Activated CD4-positive, alpha-beta T cell treated with anti-CD3 and anti-CD28 coated beads for 36 hours (primary cell): ENCODE results near the gene PTPRCAP. TPM values are rescaled to one million over a fixed set of nuclear protein-coding genes. Genes with fewer than 3 reads are reported as not detected.
"Not testable (repeated sequence)": the region's sequence is repeated elsewhere in the genome, so short reads cannot be mapped to it uniquely, and the experiment has no call there.

Experiments
- ATAC-seq: fragments of 200-7000 bp; cut with Tn5 transposase; one replicate; pipeline ENCODE4 v1.10.0; 2021; ENCODE audit warnings: mild to moderate bottlenecking, moderate library complexity
- CTCF ChIA-PET: fragments of 350-600 bp; sonication (Branson Sonifier 250); formaldehyde crosslinking; loops from one replicate; lab custom pipeline; 2021; ENCODE audit warnings: antibody characterized with exemption; lab: Charles Lee
- POLR2A ChIA-PET: fragments of 350-600 bp; sonication (Branson Sonifier 250); formaldehyde crosslinking; loops from one replicate; lab custom pipeline; 2021; ENCODE audit warnings: antibody characterized with exemption, inconsistent platforms; lab: Charles Lee
- DNase-seq: peaks from one replicate; pipeline ENCODE4 v3.0.0-alpha.2; 2020
- H3K27ac Mint-ChIP-seq: one replicate; pipeline ENCODE4 v1.8.0; 2021; ENCODE audit warnings: mixed read lengths
- H3K27me3 Mint-ChIP-seq: one replicate; pipeline ENCODE4 v1.8.0; 2021; ENCODE audit warnings: mixed read lengths
- H3K36me3 Mint-ChIP-seq: one replicate; pipeline ENCODE4 v1.8.0; 2021; ENCODE audit warnings: low read depth, mixed read lengths
- H3K4me1 Mint-ChIP-seq: one replicate; pipeline ENCODE4 v1.8.0; 2021; ENCODE audit warnings: mixed read lengths
- H3K4me3 Mint-ChIP-seq: one replicate; pipeline ENCODE4 v1.8.0; 2021; ENCODE audit warnings: mild to moderate bottlenecking, moderate library complexity, mixed read lengths
- H3K9me3 Mint-ChIP-seq: one replicate; pipeline ENCODE4 v1.8.0; 2021; ENCODE audit warnings: low read depth, mixed read lengths
- intact Hi-C, 2 experiments: fragments of 100-400 bp; cut with DNase I in 1 of 2; cut with micrococcal nuclease in 1 of 2; formaldehyde crosslinking; loops; one replicate each; pipeline versions ENCODE4 v1.14.2 to v1.15.1; 2022 to 2024; cut with DNase I, micrococcal nuclease
- total RNA-seq, 2 experiments: library from RNA; stranded (reverse); gene quantifications; one replicate each; pipeline ENCODE4 v1.2.3, GENCODE V29; 2021

PTPRCAP gene
- total RNA-seq, 2 experiments from 2014 or later: 80.1 to 83.4 TPM

GRCh38 chr11:67476692-67477091 lies 39.2 kb upstream of the PTPRCAP start:
- H3K4me1 Mint-ChIP-seq, POLR2A ChIA-PET, ATAC-seq, DNase-seq, H3K27me3 Mint-ChIP-seq, H3K27ac Mint-ChIP-seq, H3K4me3 Mint-ChIP-seq, H3K36me3 Mint-ChIP-seq, H3K9me3 Mint-ChIP-seq, intact Hi-C loops: not testable (repeated sequence)
- CTCF ChIA-PET: interaction anchor here (0.6 kb wide), 2 partner anchors 58 to 504 kb away, joined by 3 read pairs; no protein-coding TSS in a partner anchor

- intact Hi-C loops: no loop called here
- Mint-ChIP-seq H3K4me1 (peaks cover 6% of the 10 kb centered on the region), H3K27me3 (no peaks in the 10 kb centered on the region), H3K9me3 (no peaks in the 10 kb centered on the region), H3K4me3 (no peak overlapping the region), H3K36me3 (no peaks in the 10 kb centered on the region), H3K27ac (no peak overlapping the region)
- DNase-seq (no peak), ATAC-seq (no peak)
- POLR2A ChIA-PET: no interaction called here
- CTCF ChIA-PET: no interaction called here
Observed at GRCh38 chr11:67472882-67473281, 35.4 kb upstream of the PTPRCAP start.

- Mint-ChIP-seq H3K27ac (peak overlapping the region; percentile 86), H3K4me1 (peaks cover 19% of the 10 kb centered on the region), H3K9me3 (no peaks in the 10 kb centered on the region), H3K36me3 (peaks cover 5% of the 10 kb centered on the region), H3K27me3 (no peaks in the 10 kb centered on the region), H3K4me3 (peak overlapping the region; percentile 82)
- ATAC-seq (no peak), DNase-seq (no peak)
- ChIA-PET CTCF (interaction anchor here (0.6 to 0.7 kb wide), 3 partner anchors 13 to 182 kb away, joined by 3 to 4 read pairs (median 3); partner anchors contain the start of gene AIP), POLR2A (interaction anchor here (0.6 kb wide), 1 partner anchor 11 kb away, joined by 4 read pairs; no protein-coding TSS in a partner anchor)
- intact Hi-C loops: no loop called here
Observed at GRCh38 chr11:67470337-67471002, 33.0 kb upstream of the PTPRCAP start.

GRCh38 chr11:67469508-67469811 lies 32.0 kb upstream of the PTPRCAP start:
- POLR2A ChIA-PET: interaction anchor here (0.6 kb wide), 1 partner anchor 12 kb away, joined by 4 read pairs; no protein-coding TSS in a partner anchor
- Mint-ChIP-seq H3K9me3 (no peaks in the 10 kb centered on the region), H3K36me3 (peaks cover 9% of the 10 kb centered on the region), H3K4me3 (peak overlapping the region; percentile 82), H3K4me1 (peaks cover 22% of the 10 kb centered on the region), H3K27ac (peak overlapping the region; percentile 86), H3K27me3 (no peaks in the 10 kb centered on the region)
- DNase-seq: no peak
- intact Hi-C loops: loop anchor here (1.0 to 5.0 kb wide), 15 partner anchors 13 to 336 kb away; partner anchors contain the start of genes PPP1CA (in 2 of the 2), RPS6KB2 (in 2 of the 2), NDUFV1 (in 1 of the 2) and POLD4 (in 1 of the 2)
- CTCF ChIA-PET: interaction anchor here (0.6 to 2.0 kb wide), 5 partner anchors 30 to 120 kb away, joined by 3 to 9 read pairs (median 3); partner anchors contain the start of gene PPP1CA
- ATAC-seq: no peak

- ChIA-PET CTCF (interaction anchor here (0.6 to 2.0 kb wide), 11 partner anchors 14 to 229 kb away, joined by 3 to 9 read pairs (median 3); partner anchors contain the start of genes AIP and PPP1CA), POLR2A (interaction anchor here (1.0 kb wide), 1 partner anchor 16 kb away, joined by 3 read pairs; no protein-coding TSS in a partner anchor)
- intact Hi-C loops: loop anchor here (1.0 to 5.0 kb wide), 15 partner anchors 13 to 336 kb away; partner anchors contain the start of genes PPP1CA (in 2 of the 2), RPS6KB2 (in 2 of the 2), NDUFV1 (in 1 of the 2) and POLD4 (in 1 of the 2)
- ATAC-seq (peak; percentile 78), DNase-seq (peak; percentile 97)
- Mint-ChIP-seq H3K27ac (peak within 1 kb of the TSS; percentile 86), H3K9me3 (no peaks in the 10 kb centered on the region), H3K36me3 (peaks cover 9% of the 10 kb centered on the region), H3K4me3 (peak within 1 kb of the TSS; percentile 82), H3K4me1 (peaks cover 24% of the 10 kb centered on the region), H3K27me3 (no peaks in the 10 kb centered on the region)
Observed at GRCh38 chr11:67468759-67469507, 31.5 kb upstream of the PTPRCAP start, which contains the start of gene TMEM134. TMEM134 (minus strand) TSS chr11:67469251; CDS start chr11:67469192, 59 bp downstream.

GRCh38 chr11:67468456-67468758 lies 30.9 kb upstream of the PTPRCAP start:
- peak; percentile 62 for DNase-seq
- ATAC-seq: peak; percentile 4
- no peaks in the 10 kb centered on the region for H3K9me3 Mint-ChIP-seq
- ChIA-PET CTCF (interaction anchor here (0.7 to 2.0 kb wide), 9 partner anchors 15 to 229 kb away, joined by 3 to 9 read pairs (median 4); partner anchors contain the start of gene AIP), POLR2A (interaction anchor here (0.8 to 1.0 kb wide), 2 partner anchors 16 to 151 kb away, joined by 3 to 4 read pairs; no protein-coding TSS in a partner anchor)
- intact Hi-C loops: loop anchor here in 1 of 2 experiments (2.0 to 5.0 kb wide), 2 partner anchors 22 to 41 kb away; partner anchors contain the start of gene RPS6KB2
- peaks cover 9% of the 10 kb centered on the region for H3K36me3 Mint-ChIP-seq
- H3K4me1 Mint-ChIP-seq: peaks cover 24% of the 10 kb centered on the region
- H3K4me3 Mint-ChIP-seq: peak overlapping the region; percentile 82
- no peaks in the 10 kb centered on the region for H3K27me3 Mint-ChIP-seq
- peak overlapping the region; percentile 78 for H3K27ac Mint-ChIP-seq

GRCh38 chr11:67468056-67468455 lies 30.6 kb upstream of the PTPRCAP start:
- Mint-ChIP-seq H3K4me3 (peak overlapping the region; percentile 82), H3K36me3 (peaks cover 9% of the 10 kb centered on the region), H3K9me3 (no peaks in the 10 kb centered on the region), H3K27ac (peak overlapping the region; percentile 78), H3K27me3 (no peaks in the 10 kb centered on the region), H3K4me1 (peaks cover 24% of the 10 kb centered on the region)
- ATAC-seq: no peak
- DNase-seq: peak; percentile 72
- CTCF ChIA-PET: interaction anchor here (0.6 to 2.0 kb wide), 10 partner anchors 15 to 228 kb away, joined by 3 to 9 read pairs (median 4); partner anchors contain the start of gene AIP
- intact Hi-C loops: loop anchor here in 1 of 2 experiments (2.0 to 5.0 kb wide), 2 partner anchors 21 to 41 kb away; partner anchors contain the start of gene RPS6KB2
- POLR2A ChIA-PET: interaction anchor here (0.7 to 1.0 kb wide), 3 partner anchors 17 to 150 kb away, joined by 3 to 4 read pairs (median 3); partner anchors contain the start of gene TBC1D10C

- DNase-seq: no peak
- peak overlapping the region; percentile 78 for H3K27ac Mint-ChIP-seq
- CTCF ChIA-PET: interaction anchor here (0.6 to 1.3 kb wide), 4 partner anchors 20 to 122 kb away, joined by 3 to 6 read pairs (median 3); no protein-coding TSS in a partner anchor
- no peaks in the 10 kb centered on the region for H3K9me3 Mint-ChIP-seq
- H3K36me3 Mint-ChIP-seq: peaks cover 9% of the 10 kb centered on the region
- POLR2A ChIA-PET: interaction anchor here (0.7 to 0.8 kb wide), 2 partner anchors 63 to 149 kb away, joined by 3 to 4 read pairs; partner anchors contain the start of gene TBC1D10C
- intact Hi-C loops: loop anchor here in 1 of 2 experiments (5.0 kb wide), 1 partner anchor 40 kb away; the partner anchor contains the start of gene RPS6KB2
- peaks cover 24% of the 10 kb centered on the region for H3K4me1 Mint-ChIP-seq
- H3K4me3 Mint-ChIP-seq: peak overlapping the region; percentile 82
- no peak for ATAC-seq
- H3K27me3 Mint-ChIP-seq: no peaks in the 10 kb centered on the region
Observed at GRCh38 chr11:67466962-67467771, 29.7 kb upstream of the PTPRCAP start.

GRCh38 chr11:67466367-67466766 lies 28.9 kb upstream of the PTPRCAP start:
- CTCF ChIA-PET: no interaction called here

GRCh38 chr11:67465530-67465929 lies 28.0 kb upstream of the PTPRCAP start:
- H3K27me3 Mint-ChIP-seq, H3K9me3 Mint-ChIP-seq, H3K36me3 Mint-ChIP-seq, ATAC-seq: not testable (repeated sequence)
- Mint-ChIP-seq H3K4me1 (peaks cover 24% of the 10 kb centered on the region), H3K27ac (peak overlapping the region; percentile 94), H3K4me3 (peak overlapping the region; percentile 84)
- CTCF ChIA-PET: interaction anchor here (0.6 to 1.2 kb wide), 4 partner anchors 8 to 42 kb away, joined by 3 to 5 read pairs (median 4); partner anchors contain the start of gene CDK2AP2
- intact Hi-C loops: loop anchor here in 1 of 2 experiments (2.0 to 5.0 kb wide), 2 partner anchors 27 to 38 kb away; partner anchors contain the start of gene RPS6KB2
- peak; percentile 24 for DNase-seq
- POLR2A ChIA-PET: interaction anchor here (1.2 kb wide), 1 partner anchor 64 kb away, joined by 4 read pairs; the partner anchor contains the start of gene PPP1CA

More at GRCh38 chr11:67466367-67466766, 28.9 kb upstream of the PTPRCAP start:
- Mint-ChIP-seq H3K27me3 (no peaks in the 10 kb centered on the region), H3K36me3 (peaks cover 9% of the 10 kb centered on the region), H3K9me3 (no peaks in the 10 kb centered on the region), H3K4me1 (peaks cover 24% of the 10 kb centered on the region), H3K27ac (peak overlapping the region; percentile 51), H3K4me3 (no peak overlapping the region)
- ATAC-seq (no peak), DNase-seq (no peak)
- POLR2A ChIA-PET: no interaction called here
- intact Hi-C loops: loop anchor here in 1 of 2 experiments (5.0 kb wide), 1 partner anchor 39 kb away; the partner anchor contains the start of gene RPS6KB2
